Measurements from ENCODE around the gene CYBRD1. TPM values are rescaled to one million over a fixed set of nuclear protein-coding genes. Genes with fewer than 3 reads are reported as not detected.

Gene CYBRD1
- total RNA-seq, 1 donor = 338 TPM

GRCh38 chr2:171564463-171564862 is 42.2 kb downstream of the CYBRD1 start:
- Histone ChIP-seq H3K4me1 (ENCODE audit: insufficient read depth, low read length) (no peaks in the 10 kb centered on the region), H4K20me1 (ENCODE audit: insufficient read depth, low read length) (no peaks in the 10 kb centered on the region), H3K4me2 (ENCODE audit: insufficient read depth, low read length) (no peak overlapping the region), H3K27ac (ENCODE audit: low read depth, low read length) (no peak overlapping the region), H3K9me3 (ENCODE audit: low read depth, low read length) (no peaks in the 10 kb centered on the region), H3K36me3 (ENCODE audit: insufficient read depth, low read length) (no peaks in the 10 kb centered on the region), H3K4me3 (ENCODE audit: insufficient read depth, low read length) (no peak overlapping the region), H3K79me2 (ENCODE audit: insufficient read depth, low read length) (no peaks in the 10 kb centered on the region), H3K27me3 (ENCODE audit: insufficient read depth, low read length) (no peaks in the 10 kb centered on the region), H2AFZ (ENCODE audit: low read length) (no peak overlapping the region)
- no peak for TF ChIP-seq CTCF (IDR thresholded peaks at IDR 0.05; ENCODE audit: extremely low read depth, low read depth, low read length)
- DNase-seq (ENCODE audit: insufficient read length, low spot score, missing footprints) = no peak

GRCh38 chr2:171566057-171566456 is 43.8 kb downstream of the CYBRD1 start:
- Histone ChIP-seq H3K4me3 (ENCODE audit: insufficient read depth, low read length) (no peak overlapping the region), H3K4me2 (ENCODE audit: insufficient read depth, low read length) (no peak overlapping the region), H3K79me2 (ENCODE audit: insufficient read depth, low read length) (no peaks in the 10 kb centered on the region), H3K9me3 (ENCODE audit: low read depth, low read length) (no peaks in the 10 kb centered on the region), H3K27me3 (ENCODE audit: insufficient read depth, low read length) (no peaks in the 10 kb centered on the region), H4K20me1 (ENCODE audit: insufficient read depth, low read length) (no peaks in the 10 kb centered on the region), H2AFZ (ENCODE audit: low read length) (no peak overlapping the region), H3K4me1 (ENCODE audit: insufficient read depth, low read length) (no peaks in the 10 kb centered on the region), H3K27ac (ENCODE audit: low read depth, low read length) (no peak overlapping the region), H3K36me3 (ENCODE audit: insufficient read depth, low read length) (no peaks in the 10 kb centered on the region)
- TF ChIP-seq CTCF (IDR thresholded peaks at IDR 0.05; ENCODE audit: extremely low read depth, low read depth, low read length) = no peak
- no peak for DNase-seq (ENCODE audit: insufficient read length, low spot score, missing footprints)

GRCh38 chr2:171566753-171567152 is 44.5 kb downstream of the CYBRD1 start:
- Histone ChIP-seq H3K4me1 (ENCODE audit: insufficient read depth, low read length) (no peaks in the 10 kb centered on the region), H3K79me2 (ENCODE audit: insufficient read depth, low read length) (no peaks in the 10 kb centered on the region), H3K9me3 (ENCODE audit: low read depth, low read length) (no peaks in the 10 kb centered on the region), H3K27me3 (ENCODE audit: insufficient read depth, low read length) (no peaks in the 10 kb centered on the region), H3K4me2 (ENCODE audit: insufficient read depth, low read length) (no peak overlapping the region), H2AFZ (ENCODE audit: low read length) (no peak overlapping the region), H3K36me3 (ENCODE audit: insufficient read depth, low read length) (no peaks in the 10 kb centered on the region), H4K20me1 (ENCODE audit: insufficient read depth, low read length) (no peaks in the 10 kb centered on the region), H3K4me3 (ENCODE audit: insufficient read depth, low read length) (no peak overlapping the region), H3K27ac (ENCODE audit: low read depth, low read length) (no peak overlapping the region)
- no peak for DNase-seq (ENCODE audit: insufficient read length, low spot score, missing footprints)
- TF ChIP-seq CTCF (IDR thresholded peaks at IDR 0.05; ENCODE audit: extremely low read depth, low read depth, low read length) = no peak

- H3K36me3 ChIP-seq (ENCODE audit: insufficient read depth, low read length) = no peaks in the 10 kb centered on the region
- no peak overlapping the region for H3K4me2 ChIP-seq (ENCODE audit: insufficient read depth, low read length)
- H3K27ac ChIP-seq (ENCODE audit: low read depth, low read length) = no peak overlapping the region
- H2AFZ ChIP-seq (ENCODE audit: low read length) = no peak overlapping the region
- no peak for DNase-seq (ENCODE audit: insufficient read length, low spot score, missing footprints)
- no peak overlapping the region for H3K4me3 ChIP-seq (ENCODE audit: insufficient read depth, low read length)
- no peaks in the 10 kb centered on the region for H3K9me3 ChIP-seq (ENCODE audit: low read depth, low read length)
- H4K20me1 ChIP-seq (ENCODE audit: insufficient read depth, low read length) = no peaks in the 10 kb centered on the region
- peak; percentile 45 for TF ChIP-seq CTCF (IDR thresholded peaks at IDR 0.05; ENCODE audit: extremely low read depth, low read depth, low read length)
- H3K79me2 ChIP-seq (ENCODE audit: insufficient read depth, low read length) = no peaks in the 10 kb centered on the region
- no peaks in the 10 kb centered on the region for H3K4me1 ChIP-seq (ENCODE audit: insufficient read depth, low read length)
- no peaks in the 10 kb centered on the region for H3K27me3 ChIP-seq (ENCODE audit: insufficient read depth, low read length)
Observed at GRCh38 chr2:171568089-171568488, 45.8 kb downstream of the CYBRD1 start.

All from osteoblast (primary cell).